Tibial nerve (tissue), 4 donors: ENCODE data around the gene AVL9. TPM values are rescaled to one million over a fixed set of nuclear protein-coding genes. Genes with fewer than 3 reads are reported as not detected.

Source experiments
- DNase-seq, 2 donors: peaks; one replicate each; pipeline ENCODE4 v3.0.0-alpha.2; 2019; ENCODE audit warnings: low spot score in 2 of 2
- H3K27ac ChIP-seq, 4 donors: fragments of 200-600 bp; sonication (generic) in 3 of 4; one replicate each; pipeline ENCODE4 v1.5.1; 2017 to 2019; ENCODE audit warnings: mild to moderate bottlenecking in 1 of 4
- H3K27me3 ChIP-seq, 2 donors: fragments of 200-600 bp; sonication (generic) in 1 of 2; one replicate each; pipeline versions ENCODE4 v1.5.1 to v1.6.0; 2017 to 2019
- H3K36me3 ChIP-seq, 3 donors: fragments of 200-600 bp; sonication (generic); one replicate each; pipeline ENCODE4 v1.5.1; 2018 to 2019
- H3K4me1 ChIP-seq, 4 donors: fragments of 200-600 bp; sonication (generic) in 3 of 4; one replicate each; pipeline ENCODE4 v1.5.1; 2017 to 2019
- H3K4me3 ChIP-seq, 4 donors: fragments of 200-600 bp; sonication (generic) in 3 of 4; one replicate each; pipeline ENCODE4 v1.5.1; 2017 to 2019; ENCODE audit warnings: mild to moderate bottlenecking in 1 of 4, moderate library complexity in 1 of 4
- H3K9me3 ChIP-seq, 4 donors: fragments of 200-600 bp; sonication (generic) in 3 of 4; one replicate each; pipeline ENCODE4 v1.5.1; 2017 to 2019
- EP300 ChIP-seq, 2 donors: sonication (generic); formaldehyde crosslinking; IDR thresholded peaks; one replicate each; pipeline ENCODE4 v1.6.1; 2017; ENCODE audit warnings: antibody characterized with exemption in 2 of 2, mild to moderate bottlenecking in 1 of 2
- POLR2A ChIP-seq, 2 donors: fragments of 450-650 bp; IDR thresholded peaks; one replicate each; pipeline ENCODE4 v1.6.1; 2017; ENCODE audit warnings: antibody characterized with exemption in 2 of 2, mild to moderate bottlenecking in 2 of 2, moderate library complexity in 2 of 2
- WGBS, 2 donors: methylation state at CpG; one replicate each; pipeline ENCODE4 v1.1.5; 2018; 5-methylcytosine and 5-hydroxymethylcytosine counted together
- total RNA-seq, 4 donors: library from RNA; depleted of rRNA; stranded (reverse); fragments of >200 nt; gene quantifications; one replicate each; pipeline ENCODE4 v1.1.0, GENCODE V29; 2016
- TF ChIP-seq, protein P1 (sequence below), 5 experiments: fragments of 200-600 bp in 3 of 5; fragments of 450-650 bp in 2 of 5; sonication (generic) in 3 of 5; IDR thresholded peaks; one replicate each; pipeline ENCODE4 v1.5.1; 2016 to 2019; ENCODE audit warnings: antibody characterized with exemption in 5 of 5, mild to moderate bottlenecking in 3 of 5, moderate library complexity in 2 of 5

AVL9 gene
- total RNA-seq, 4 donors from 2014 or later: 19.4 to 36.1 (median 31.5) TPM

DNA sequence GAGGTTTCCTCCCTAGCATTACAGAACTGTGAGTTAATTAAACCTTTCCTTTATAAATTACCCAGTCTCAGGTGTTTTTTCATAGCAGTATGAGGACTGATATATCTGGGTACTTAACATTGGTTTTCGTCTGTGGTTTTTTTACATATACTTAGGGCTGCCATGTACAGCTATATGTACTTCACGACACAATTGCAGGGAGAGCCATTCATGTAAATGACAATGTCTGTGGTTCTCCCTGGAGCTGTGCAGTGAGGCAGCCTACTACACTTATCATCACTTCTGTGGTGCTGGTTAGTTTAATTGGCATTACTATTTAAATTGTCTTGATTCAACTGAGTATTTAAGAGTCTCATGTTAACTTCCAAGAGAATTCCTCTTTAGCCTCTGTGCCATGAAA is 40.7 kb downstream of the AVL9 start:
- H3K36me3 ChIP-seq: no peaks in the 10 kb centered on the region
- TF ChIP-seq EP300 (IDR thresholded peaks at IDR 0.05) (no peak), POLR2A (IDR thresholded peaks at IDR 0.05) (no peak)
- DNase-seq: no peak
- peaks cover 0 to 34% (median 7%) of the 10 kb centered on the region in 4 donors for H3K4me1 ChIP-seq
- no peak overlapping the region for H3K27ac ChIP-seq
- H3K9me3 ChIP-seq: no peaks in the 10 kb centered on the region
- 92 to 99% methylated on average over 2 of the region's 2 CpGs for WGBS, 2 donors
- H3K27me3 ChIP-seq: no peaks in the 10 kb centered on the region
- no peak overlapping the region for H3K4me3 ChIP-seq

DNA sequence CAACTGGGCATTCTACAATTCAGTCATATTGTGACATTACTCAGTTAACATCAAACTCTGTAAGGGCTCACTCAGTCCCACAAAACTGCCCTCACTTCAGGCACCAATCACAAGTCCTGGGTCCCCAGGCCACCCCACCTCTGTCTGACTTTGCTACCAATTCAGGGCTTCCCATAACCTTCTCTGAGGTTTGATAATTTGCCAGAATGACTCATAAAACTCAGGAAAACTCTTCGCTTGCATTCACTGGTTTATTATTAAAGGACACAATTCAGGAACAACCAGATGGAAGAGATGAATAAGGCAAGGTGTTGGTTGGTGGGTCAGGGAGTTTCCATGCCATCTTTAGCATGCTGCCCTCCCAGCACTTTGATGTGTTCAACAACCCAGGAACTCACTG is 41.3 kb downstream of the AVL9 start:
- DNase-seq: no peak
- Histone ChIP-seq H3K9me3 (no peaks in the 10 kb centered on the region), H3K4me1 (peaks cover 0 to 34% (median 7%) of the 10 kb centered on the region in 4 donors), H3K27ac (no peak overlapping the region), H3K27me3 (no peaks in the 10 kb centered on the region), H3K36me3 (no peaks in the 10 kb centered on the region), H3K4me3 (no peak overlapping the region)
- TF ChIP-seq EP300 (IDR thresholded peaks at IDR 0.05): no peak
- TF ChIP-seq POLR2A (IDR thresholded peaks at IDR 0.05): no peak
- TF ChIP-seq, protein P1, sequence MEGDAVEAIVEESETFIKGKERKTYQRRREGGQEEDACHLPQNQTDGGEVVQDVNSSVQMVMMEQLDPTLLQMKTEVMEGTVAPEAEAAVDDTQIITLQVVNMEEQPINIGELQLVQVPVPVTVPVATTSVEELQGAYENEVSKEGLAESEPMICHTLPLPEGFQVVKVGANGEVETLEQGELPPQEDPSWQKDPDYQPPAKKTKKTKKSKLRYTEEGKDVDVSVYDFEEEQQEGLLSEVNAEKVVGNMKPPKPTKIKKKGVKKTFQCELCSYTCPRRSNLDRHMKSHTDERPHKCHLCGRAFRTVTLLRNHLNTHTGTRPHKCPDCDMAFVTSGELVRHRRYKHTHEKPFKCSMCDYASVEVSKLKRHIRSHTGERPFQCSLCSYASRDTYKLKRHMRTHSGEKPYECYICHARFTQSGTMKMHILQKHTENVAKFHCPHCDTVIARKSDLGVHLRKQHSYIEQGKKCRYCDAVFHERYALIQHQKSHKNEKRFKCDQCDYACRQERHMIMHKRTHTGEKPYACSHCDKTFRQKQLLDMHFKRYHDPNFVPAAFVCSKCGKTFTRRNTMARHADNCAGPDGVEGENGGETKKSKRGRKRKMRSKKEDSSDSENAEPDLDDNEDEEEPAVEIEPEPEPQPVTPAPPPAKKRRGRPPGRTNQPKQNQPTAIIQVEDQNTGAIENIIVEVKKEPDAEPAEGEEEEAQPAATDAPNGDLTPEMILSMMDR (IDR thresholded peaks at IDR 0.05): no peak
- 22 to 50% methylated on average over 1 of the region's 1 CpG for WGBS, 2 donors

DNA sequence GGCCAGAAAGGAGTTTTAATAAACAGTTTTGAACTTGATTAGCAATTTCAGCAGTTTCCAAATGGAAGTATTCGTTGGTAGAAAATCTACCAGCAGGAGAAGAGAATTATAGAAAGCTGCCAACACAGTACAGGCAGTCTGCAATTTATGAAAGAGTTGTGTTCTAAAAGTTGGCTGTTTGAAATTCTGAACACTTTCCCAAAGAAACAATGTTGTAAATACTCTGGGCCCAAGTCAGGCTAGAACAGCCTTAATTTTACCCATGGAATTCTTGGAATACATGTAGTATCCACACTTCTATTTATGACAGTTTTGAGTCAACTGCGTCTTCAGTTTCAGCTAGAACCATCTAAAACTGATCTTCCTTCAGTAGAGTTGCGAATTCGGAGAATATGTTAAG is 42.5 kb downstream of the AVL9 start:
- no peak for TF ChIP-seq EP300 (IDR thresholded peaks at IDR 0.05)
- TF ChIP-seq, protein P1 (IDR thresholded peaks at IDR 0.05): no peak
- no peak for TF ChIP-seq POLR2A (IDR thresholded peaks at IDR 0.05)
- WGBS, 2 donors: 63 to 64% methylated on average over 4 of the region's 4 CpGs
- Histone ChIP-seq H3K27ac (peak overlapping the region in 1 of 4 donors; percentile 33), H3K4me1 (peaks cover 0 to 32% (median 7%) of the 10 kb centered on the region in 4 donors), H3K36me3 (no peaks in the 10 kb centered on the region), H3K27me3 (no peaks in the 10 kb centered on the region), H3K4me3 (no peak overlapping the region), H3K9me3 (no peaks in the 10 kb centered on the region)
- DNase-seq: no peak

DNA sequence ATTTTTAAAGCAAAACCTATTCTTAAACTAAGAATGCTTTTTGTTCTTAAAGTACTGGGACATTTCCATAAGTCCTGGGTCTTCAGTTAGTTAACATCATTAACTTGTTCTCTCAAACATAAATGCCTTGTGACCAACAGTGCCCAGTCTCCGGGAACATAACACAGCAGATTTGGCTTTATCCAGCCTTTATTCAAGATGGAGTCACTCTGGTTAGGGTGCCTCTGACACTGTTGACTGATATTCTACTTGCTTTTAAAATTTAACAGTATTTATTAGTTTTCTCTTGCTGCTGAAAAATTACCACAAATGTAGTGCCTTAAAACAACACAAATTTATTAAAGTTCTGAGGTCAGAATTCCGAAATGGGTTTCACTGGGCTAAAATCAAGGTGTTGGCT is 44.1 kb downstream of the AVL9 start:
- Histone ChIP-seq H3K4me1 (peaks cover 0 to 20% (median 7%) of the 10 kb centered on the region in 4 donors), H3K36me3 (peaks cover 0 to 11% (median 0%) of the 10 kb centered on the region in 3 donors)
- TF ChIP-seq POLR2A (IDR thresholded peaks at IDR 0.05) (no peak), EP300 (IDR thresholded peaks at IDR 0.05) (no peak)
- TF ChIP-seq, protein P1 (IDR thresholded peaks at IDR 0.05): no peak

DNA sequence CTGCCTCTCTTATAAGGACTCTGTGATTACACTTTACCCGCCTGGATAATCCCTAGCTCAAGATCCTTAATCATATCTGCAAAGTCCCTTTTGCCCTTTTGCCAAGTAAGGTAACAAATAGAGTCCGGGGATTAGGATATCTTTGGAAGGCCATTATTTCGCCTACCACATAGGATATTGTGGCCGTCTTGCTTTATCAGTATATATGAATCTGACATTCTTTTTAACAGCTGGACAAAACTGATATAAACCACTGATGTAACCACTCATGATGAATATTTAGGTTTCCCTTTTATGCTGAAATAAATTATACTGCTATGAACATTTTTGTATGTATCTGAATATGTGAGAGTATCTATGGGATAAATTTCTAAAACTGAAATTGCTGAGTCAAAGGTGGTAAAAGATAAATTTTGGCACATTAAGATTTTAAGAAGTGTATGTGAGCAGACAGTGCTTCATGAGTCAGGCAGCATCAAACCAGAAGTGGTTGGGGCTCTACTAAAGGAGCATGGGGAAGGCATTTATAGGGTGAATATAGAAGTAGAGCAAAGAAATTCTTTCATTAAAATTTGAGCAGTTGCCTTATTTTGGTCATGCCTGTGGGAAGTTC is 44.7 kb downstream of the AVL9 start:
- H3K36me3 ChIP-seq: peaks cover 0 to 11% (median 0%) of the 10 kb centered on the region in 3 donors
- H3K4me3 ChIP-seq: no peak overlapping the region
- H3K27ac ChIP-seq: no peak overlapping the region
- WGBS, 2 donors: 93 to 98% methylated on average over 4 of the region's 4 CpGs
- H3K27me3 ChIP-seq: no peaks in the 10 kb centered on the region
- no peak for DNase-seq
- TF ChIP-seq POLR2A (IDR thresholded peaks at IDR 0.05) (no peak), EP300 (IDR thresholded peaks at IDR 0.05) (no peak)
- TF ChIP-seq, protein P1 (IDR thresholded peaks at IDR 0.05): no peak
- peaks cover 0 to 20% (median 7%) of the 10 kb centered on the region in 4 donors for H3K4me1 ChIP-seq
- H3K9me3 ChIP-seq: no peaks in the 10 kb centered on the region

More for the DNA sequence above, 44.1 kb downstream of the AVL9 start:
- 88 to 91% methylated on average over 2 of the region's 2 CpGs for WGBS, 2 donors
- Histone ChIP-seq H3K4me3 (no peak overlapping the region), H3K27me3 (no peaks in the 10 kb centered on the region), H3K9me3 (no peaks in the 10 kb centered on the region), H3K27ac (no peak overlapping the region)
- no peak for DNase-seq
